Measurements from ENCODE around the gene CUL1. TPM values are rescaled to one million over a fixed set of nuclear protein-coding genes. Genes with fewer than 3 reads are reported as not detected.

CUL1 gene
- total RNA-seq, 1 experiment from 2014 or later = 53.1 TPM

- Histone ChIP-seq H3K79me2 (ENCODE audit: insufficient read depth, low read length) (peaks cover 29% of the 10 kb centered on the region), H3K27me3 (ENCODE audit: insufficient read depth, low read length) (no peaks in the 10 kb centered on the region), H3K4me1 (ENCODE audit: control insufficient read depth in 1 of 2, insufficient read depth in 2 of 2, low read length in 2 of 2) (peaks cover 0 to 4% of the 10 kb centered on the region in 2 experiments; a peak in 2 of 4 replicates), H3K27ac (ENCODE audit: low read depth, low read length) (no peak overlapping the region), H3K36me3 (ENCODE audit: control insufficient read depth in 1 of 2, insufficient read depth in 2 of 2, low read length in 2 of 2) (peaks cover 41 to 61% of the 10 kb centered on the region in 2 experiments), H3K9ac (ENCODE audit: low read length) (no peak overlapping the region), H2AFZ (ENCODE audit: low read depth, low read length, poor library complexity, severe bottlenecking) (no peak overlapping the region), H3K9me2 (ENCODE audit: insufficient read depth) (no peaks in the 10 kb centered on the region), H4K20me1 (ENCODE audit: insufficient read depth) (no peaks in the 10 kb centered on the region), H3K4me2 (ENCODE audit: low read length) (no peak overlapping the region), H3K9me3 (ENCODE audit: control insufficient read depth in 1 of 2, insufficient read depth in 1 of 2, low read depth in 1 of 2, low read length in 2 of 2) (no peaks in the 10 kb centered on the region), H3K4me3 (replicated peaks in 1 of 2; ENCODE audit: low read depth in 1 of 2, low read length in 2 of 2) (no peak overlapping the region)
- no peak for TF ChIP-seq SIN3A (IDR thresholded peaks at IDR 0.05; ENCODE audit: low read depth)
- TF ChIP-seq POLR2AphosphoS5 (IDR thresholded peaks at IDR 0.05; ENCODE audit: low read depth, low read length) = no peak
- no peak for TF ChIP-seq EGR1 (IDR thresholded peaks at IDR 0.05; ENCODE audit: low read depth)
- TF ChIP-seq ZNF274 (IDR thresholded peaks at IDR 0.05; ENCODE audit: low read depth, low read length) = no peak
- no peak for TF ChIP-seq EZH2phosphoT487 (IDR thresholded peaks at IDR 0.05; ENCODE audit: borderline replicate concordance)
- TF ChIP-seq RAD21 (IDR thresholded peaks at IDR 0.05; ENCODE audit: low read depth) = no peak
- ChIA-PET RAD21 (ENCODE audit: low non-redundant PET in 1 of 2, low total read pairs in 2 of 2, uncharacterized antibody in 2 of 2, unreplicated experiment in 2 of 2) (no interaction called here), POLR2A (no interaction called here), CTCF (no interaction called here)
- BruUV-seq (replicated peaks) = no TSS peak
- DNase-seq (ENCODE audit: low read depth, low spot score) = no peak
- intact Hi-C loops (cut with micrococcal nuclease) = no loop called here
- ATAC-seq = no peak
Observed at GRCh38 chr7:148814922-148815559, 116.3 kb downstream of the CUL1 start.

GRCh38 chr7:148815612-148816011 is 116.9 kb downstream of the CUL1 start:
- no peak overlapping the region for H3K9ac ChIP-seq (ENCODE audit: low read length)
- CTCF ChIA-PET = no interaction called here
- H3K27ac ChIP-seq (ENCODE audit: low read depth, low read length) = no peak overlapping the region
- peaks cover 0 to 7% of the 10 kb centered on the region in 2 experiments; a peak in 2 of 4 replicates for H3K4me1 ChIP-seq (ENCODE audit: control insufficient read depth in 1 of 2, insufficient read depth in 2 of 2, low read length in 2 of 2)
- no peak for ATAC-seq
- no peak overlapping the region for H2AFZ ChIP-seq (ENCODE audit: low read depth, low read length, poor library complexity, severe bottlenecking)
- intact Hi-C loops (cut with micrococcal nuclease) = no loop called here
- RAD21 ChIA-PET (ENCODE audit: low non-redundant PET in 1 of 2, low total read pairs in 2 of 2, uncharacterized antibody in 2 of 2, unreplicated experiment in 2 of 2) = no interaction called here
- H3K4me2 ChIP-seq (ENCODE audit: low read length) = no peak overlapping the region
- H3K36me3 ChIP-seq (ENCODE audit: control insufficient read depth in 1 of 2, insufficient read depth in 2 of 2, low read length in 2 of 2) = peaks cover 38 to 62% of the 10 kb centered on the region in 2 experiments
- peaks cover 34% of the 10 kb centered on the region for H3K79me2 ChIP-seq (ENCODE audit: insufficient read depth, low read length)
- H3K27me3 ChIP-seq (ENCODE audit: insufficient read depth, low read length) = no peaks in the 10 kb centered on the region
- no peaks in the 10 kb centered on the region for H3K9me3 ChIP-seq (ENCODE audit: control insufficient read depth in 1 of 2, insufficient read depth in 1 of 2, low read depth in 1 of 2, low read length in 2 of 2)
- H3K9me2 ChIP-seq (ENCODE audit: insufficient read depth) = no peaks in the 10 kb centered on the region
- no peaks in the 10 kb centered on the region for H4K20me1 ChIP-seq (ENCODE audit: insufficient read depth)
- DNase-seq (ENCODE audit: low read depth, low spot score) = no peak
- no TSS peak for BruUV-seq (replicated peaks)
- H3K4me3 ChIP-seq (replicated peaks in 1 of 2; ENCODE audit: low read depth in 1 of 2, low read length in 2 of 2) = no peak overlapping the region
- POLR2A ChIA-PET = no interaction called here
- TF ChIP-seq SIN3A (IDR thresholded peaks at IDR 0.05; ENCODE audit: low read depth) = no peak
- TF ChIP-seq TCF7L2 (IDR thresholded peaks at IDR 0.05; ENCODE audit: borderline replicate concordance, extremely low read depth, insufficient read depth, insufficient read length) = no peak
- TF ChIP-seq ZNF274 (IDR thresholded peaks at IDR 0.05; ENCODE audit: low read depth, low read length) = no peak
- no peak for TF ChIP-seq SRF (IDR thresholded peaks at IDR 0.05; ENCODE audit: low read depth)
- TF ChIP-seq EZH2phosphoT487 (IDR thresholded peaks at IDR 0.05; ENCODE audit: borderline replicate concordance) = no peak
- no peak for TF ChIP-seq YY1 (IDR thresholded peaks at IDR 0.05; ENCODE audit: extremely low read depth, insufficient replicate concordance, low read depth, low read length)
- TF ChIP-seq POLR2A (IDR thresholded peaks at IDR 0.05; ENCODE audit: borderline replicate concordance, extremely low read depth, insufficient read depth, insufficient read length) = no peak
- TF ChIP-seq, protein P1, sequence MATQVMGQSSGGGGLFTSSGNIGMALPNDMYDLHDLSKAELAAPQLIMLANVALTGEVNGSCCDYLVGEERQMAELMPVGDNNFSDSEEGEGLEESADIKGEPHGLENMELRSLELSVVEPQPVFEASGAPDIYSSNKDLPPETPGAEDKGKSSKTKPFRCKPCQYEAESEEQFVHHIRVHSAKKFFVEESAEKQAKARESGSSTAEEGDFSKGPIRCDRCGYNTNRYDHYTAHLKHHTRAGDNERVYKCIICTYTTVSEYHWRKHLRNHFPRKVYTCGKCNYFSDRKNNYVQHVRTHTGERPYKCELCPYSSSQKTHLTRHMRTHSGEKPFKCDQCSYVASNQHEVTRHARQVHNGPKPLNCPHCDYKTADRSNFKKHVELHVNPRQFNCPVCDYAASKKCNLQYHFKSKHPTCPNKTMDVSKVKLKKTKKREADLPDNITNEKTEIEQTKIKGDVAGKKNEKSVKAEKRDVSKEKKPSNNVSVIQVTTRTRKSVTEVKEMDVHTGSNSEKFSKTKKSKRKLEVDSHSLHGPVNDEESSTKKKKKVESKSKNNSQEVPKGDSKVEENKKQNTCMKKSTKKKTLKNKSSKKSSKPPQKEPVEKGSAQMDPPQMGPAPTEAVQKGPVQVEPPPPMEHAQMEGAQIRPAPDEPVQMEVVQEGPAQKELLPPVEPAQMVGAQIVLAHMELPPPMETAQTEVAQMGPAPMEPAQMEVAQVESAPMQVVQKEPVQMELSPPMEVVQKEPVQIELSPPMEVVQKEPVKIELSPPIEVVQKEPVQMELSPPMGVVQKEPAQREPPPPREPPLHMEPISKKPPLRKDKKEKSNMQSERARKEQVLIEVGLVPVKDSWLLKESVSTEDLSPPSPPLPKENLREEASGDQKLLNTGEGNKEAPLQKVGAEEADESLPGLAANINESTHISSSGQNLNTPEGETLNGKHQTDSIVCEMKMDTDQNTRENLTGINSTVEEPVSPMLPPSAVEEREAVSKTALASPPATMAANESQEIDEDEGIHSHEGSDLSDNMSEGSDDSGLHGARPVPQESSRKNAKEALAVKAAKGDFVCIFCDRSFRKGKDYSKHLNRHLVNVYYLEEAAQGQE (IDR thresholded peaks at IDR 0.05; ENCODE audit: low read depth) = no peak
- no peak for TF ChIP-seq EGR1 (IDR thresholded peaks at IDR 0.05; ENCODE audit: low read depth)
- no peak for TF ChIP-seq SP1 (IDR thresholded peaks at IDR 0.05; ENCODE audit: low read depth)
- no peak for TF ChIP-seq CEBPB (IDR thresholded peaks at IDR 0.05; ENCODE audit: low read depth)
- no peak for TF ChIP-seq JUND (IDR thresholded peaks at IDR 0.05)
- no peak for TF ChIP-seq ZBTB33 (IDR thresholded peaks at IDR 0.05; ENCODE audit: extremely low read depth, insufficient replicate concordance, low read length)
- no peak for TF ChIP-seq FOSL1 (IDR thresholded peaks at IDR 0.05; ENCODE audit: low read depth)

All from HCT116 (cell line).